Measurements from ENCODE around the gene ZNF710.

ZNF710 gene

DNA sequence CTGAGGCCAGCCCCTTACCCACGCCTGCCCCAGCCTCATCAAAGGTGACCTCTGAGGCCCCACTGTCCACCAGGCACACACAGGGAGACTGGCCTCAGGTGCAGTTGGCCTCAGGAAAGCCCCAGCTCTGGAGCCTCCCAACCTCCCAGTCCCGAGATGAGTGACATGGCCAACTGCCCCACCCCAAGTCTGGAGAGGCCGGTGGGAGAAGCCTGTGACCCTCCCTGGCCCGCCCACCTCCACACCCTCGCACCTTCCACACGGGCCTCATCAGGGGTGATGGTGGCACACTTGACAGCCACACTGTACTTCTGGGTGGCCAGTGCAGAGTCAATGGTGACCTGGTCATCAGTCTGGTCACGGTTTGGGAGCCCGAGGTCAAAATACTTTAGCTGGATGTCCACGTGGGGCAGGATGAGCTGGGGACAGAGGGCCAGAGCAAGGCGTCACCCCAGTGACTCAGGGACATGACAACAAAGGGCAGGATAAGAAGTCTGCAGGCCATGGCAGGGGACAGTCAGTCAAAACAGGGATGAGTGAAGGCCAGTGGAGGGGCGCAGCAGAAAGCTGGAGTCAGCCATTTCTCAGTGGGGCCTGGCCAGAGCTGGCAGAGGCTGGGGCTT, 89.2 kb downstream of the ZNF710 start:
- no peak overlapping the region for H3K4me3 ChIP-seq (ENCODE audit: low read depth, low read length)
- TF ChIP-seq, protein P1, sequence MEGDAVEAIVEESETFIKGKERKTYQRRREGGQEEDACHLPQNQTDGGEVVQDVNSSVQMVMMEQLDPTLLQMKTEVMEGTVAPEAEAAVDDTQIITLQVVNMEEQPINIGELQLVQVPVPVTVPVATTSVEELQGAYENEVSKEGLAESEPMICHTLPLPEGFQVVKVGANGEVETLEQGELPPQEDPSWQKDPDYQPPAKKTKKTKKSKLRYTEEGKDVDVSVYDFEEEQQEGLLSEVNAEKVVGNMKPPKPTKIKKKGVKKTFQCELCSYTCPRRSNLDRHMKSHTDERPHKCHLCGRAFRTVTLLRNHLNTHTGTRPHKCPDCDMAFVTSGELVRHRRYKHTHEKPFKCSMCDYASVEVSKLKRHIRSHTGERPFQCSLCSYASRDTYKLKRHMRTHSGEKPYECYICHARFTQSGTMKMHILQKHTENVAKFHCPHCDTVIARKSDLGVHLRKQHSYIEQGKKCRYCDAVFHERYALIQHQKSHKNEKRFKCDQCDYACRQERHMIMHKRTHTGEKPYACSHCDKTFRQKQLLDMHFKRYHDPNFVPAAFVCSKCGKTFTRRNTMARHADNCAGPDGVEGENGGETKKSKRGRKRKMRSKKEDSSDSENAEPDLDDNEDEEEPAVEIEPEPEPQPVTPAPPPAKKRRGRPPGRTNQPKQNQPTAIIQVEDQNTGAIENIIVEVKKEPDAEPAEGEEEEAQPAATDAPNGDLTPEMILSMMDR (IDR thresholded peaks at IDR 0.05; ENCODE audit: insufficient read depth, low read length, missing control alignments), result no peak
- CTCF ChIA-PET, result interaction anchor here (1.1 to 5.6 kb wide), 2 partner anchors 13 to 19 kb away, joined by 3 to 42 read pairs; no protein-coding TSS in a partner anchor
- POLR2A ChIA-PET, result no interaction called here
- DNase-seq (ENCODE audit: low read depth, low spot score), result no peak

DNA sequence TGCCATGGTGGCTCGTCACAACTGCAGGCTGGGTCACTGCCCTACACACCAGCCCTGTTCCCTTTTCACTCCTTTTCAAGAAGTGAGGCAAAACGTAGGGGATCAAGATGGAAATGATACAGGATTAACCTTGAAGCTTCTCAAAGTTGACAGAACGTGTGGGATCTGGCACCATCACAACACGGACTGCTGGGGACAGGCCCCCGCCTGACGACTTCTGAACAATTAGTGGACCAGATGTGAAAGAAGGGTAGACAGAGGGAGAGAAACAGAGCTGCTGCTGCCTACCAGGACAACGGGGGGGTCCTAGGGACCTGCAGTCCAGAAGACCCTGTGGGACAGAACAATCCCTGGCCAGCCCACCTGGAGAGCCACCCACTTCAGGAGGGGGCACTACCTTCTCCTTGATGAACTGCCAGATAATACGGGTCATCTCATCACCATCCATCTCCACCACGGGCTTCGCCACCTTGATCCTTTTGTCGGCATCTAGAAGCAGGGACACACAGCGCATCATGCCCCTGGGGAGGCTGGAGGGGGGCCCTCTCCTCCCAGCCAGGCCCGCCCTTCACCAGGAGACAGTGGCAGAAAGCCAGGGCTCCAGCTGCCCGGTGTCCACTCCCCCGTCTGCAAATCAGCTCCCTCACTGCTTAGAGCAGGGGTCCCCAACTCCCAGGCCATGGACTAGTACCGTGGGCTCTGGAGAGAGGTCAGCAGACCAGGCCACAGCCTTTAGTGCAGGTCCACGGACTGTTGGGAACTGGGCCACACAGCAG, 90.2 kb downstream of the ZNF710 start:
- CTCF ChIA-PET, result interaction anchor here (1.1 to 1.4 kb wide), 2 partner anchors 9 to 20 kb away, joined by 3 to 8 read pairs; no protein-coding TSS in a partner anchor
- POLR2A ChIA-PET, result no interaction called here

DNA sequence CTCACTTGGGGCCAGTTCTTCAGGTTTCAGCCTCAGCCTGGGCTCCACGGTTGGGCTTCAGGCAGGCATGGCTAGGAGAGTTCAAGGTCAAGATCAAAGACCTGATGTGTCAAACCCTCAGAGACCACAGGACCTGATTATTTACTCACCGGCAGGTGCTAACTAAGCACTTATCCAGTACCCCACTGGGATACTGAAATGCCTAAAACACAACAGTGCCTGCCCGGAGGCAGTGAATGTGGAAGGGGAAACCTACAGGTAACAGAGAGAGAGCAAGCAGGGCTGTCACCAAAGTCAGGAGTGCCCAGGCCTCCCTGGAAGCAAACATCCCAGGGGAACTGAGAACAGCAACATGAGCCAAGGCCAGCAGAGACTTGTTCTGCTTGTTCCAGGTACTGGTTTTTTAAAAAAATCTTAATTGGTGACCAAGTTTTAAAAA, 94.4 kb downstream of the ZNF710 start:
- TF ChIP-seq, protein P1 (IDR thresholded peaks at IDR 0.05; ENCODE audit: insufficient read depth, low read length, missing control alignments), result no peak
- no peak for DNase-seq (ENCODE audit: low read depth, low spot score)
- ChIA-PET POLR2A (no interaction called here), CTCF (interaction anchor here (0.9 kb wide), 1 partner anchor 10 kb away, joined by 3 read pairs; no protein-coding TSS in a partner anchor)
- H3K4me3 ChIP-seq (ENCODE audit: low read depth, low read length), result no peak overlapping the region

More for the DNA sequence above, 90.2 kb downstream of the ZNF710 start:
- TF ChIP-seq, protein P1 (IDR thresholded peaks at IDR 0.05; ENCODE audit: insufficient read depth, low read length, missing control alignments), result no peak
- no peak for DNase-seq (ENCODE audit: low read depth, low spot score)
- no peak overlapping the region for H3K4me3 ChIP-seq (ENCODE audit: low read depth, low read length)

DNA sequence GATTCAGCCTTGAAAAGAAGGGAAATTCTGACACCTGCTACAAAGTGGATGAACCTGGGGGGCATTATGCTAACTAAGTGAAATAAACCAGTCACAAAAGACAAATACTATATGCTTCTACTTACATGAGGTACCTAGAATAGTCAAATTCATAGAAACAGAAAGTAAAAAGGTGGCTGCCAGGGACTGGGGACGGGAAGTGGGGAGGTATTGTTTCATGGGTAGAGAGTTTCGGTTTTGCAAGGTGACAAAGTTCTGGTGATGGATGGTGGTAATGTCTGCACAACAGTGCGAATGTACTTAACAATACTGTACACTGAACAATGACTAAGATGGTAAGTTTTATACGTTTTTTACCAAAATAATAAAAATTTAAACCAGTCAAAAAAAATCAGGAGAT, 96.4 kb downstream of the ZNF710 start:
- ChIA-PET POLR2A (no interaction called here), CTCF (interaction anchor here (1.1 to 1.4 kb wide), 2 partner anchors 8 to 136 kb away, joined by 3 read pairs; partner anchors contain the start of gene CIB1)
- TF ChIP-seq, protein P1 (IDR thresholded peaks at IDR 0.05; ENCODE audit: insufficient read depth, low read length, missing control alignments), result no peak

DNA sequence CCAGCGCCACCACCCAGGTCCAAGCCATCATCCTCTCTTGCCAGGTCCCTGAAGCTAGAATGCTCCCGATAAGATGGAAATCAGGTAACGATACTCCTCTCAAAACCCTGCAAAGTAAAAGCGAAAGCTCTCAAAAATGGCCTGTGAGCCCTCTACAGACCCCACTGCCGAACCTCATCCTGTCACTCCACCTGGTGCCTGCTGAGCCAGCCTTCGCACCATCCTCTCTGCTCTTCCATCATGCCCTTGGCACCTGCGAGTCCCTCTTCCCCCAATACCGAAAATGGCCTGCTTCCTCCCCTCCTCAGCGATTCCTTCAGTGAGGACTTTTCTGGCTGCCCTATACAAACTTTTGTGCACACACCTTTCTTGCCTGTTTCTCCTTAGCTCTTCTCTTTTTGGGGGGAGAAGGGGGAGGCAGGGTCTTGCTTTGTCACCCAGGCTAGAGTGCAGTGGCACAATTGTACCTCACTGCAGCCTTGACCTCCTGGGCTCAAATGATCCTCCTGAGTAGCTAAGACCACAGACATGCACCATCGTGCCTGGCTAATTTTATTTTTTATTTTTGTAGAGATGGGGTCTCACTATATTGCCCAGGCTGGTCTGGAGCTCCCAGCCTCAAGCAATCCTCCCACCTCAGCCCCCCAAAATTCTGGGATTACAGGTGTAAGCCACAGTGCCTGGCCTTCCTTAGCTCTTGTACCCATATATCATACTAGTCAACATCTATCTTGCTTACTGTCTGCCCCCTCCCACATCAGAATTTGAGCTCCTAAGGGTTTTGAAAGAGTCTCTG, 98.1 kb downstream of the ZNF710 start:
- no peak for DNase-seq (ENCODE audit: low read depth, low spot score)
- CTCF ChIA-PET, result interaction anchor here (1.1 to 2.2 kb wide), 5 partner anchors 10 to 134 kb away, joined by 3 to 10 read pairs (median 4); partner anchors contain the start of gene CIB1
- no peak overlapping the region for H3K4me3 ChIP-seq (ENCODE audit: low read depth, low read length)
- POLR2A ChIA-PET, result interaction anchor here (1.6 kb wide), 1 partner anchor 134 kb away, joined by 5 read pairs; the partner anchor contains the start of genes CIB1 and GDPGP1
- TF ChIP-seq, protein P1 (IDR thresholded peaks at IDR 0.05; ENCODE audit: insufficient read depth, low read length, missing control alignments), result no peak

More for the DNA sequence above, 96.4 kb downstream of the ZNF710 start:
- DNase-seq (ENCODE audit: low read depth, low spot score), result no peak
- H3K4me3 ChIP-seq (ENCODE audit: low read depth, low read length), result peak overlapping the region; percentile 42
